Transverse colon (tissue), 4 donors: ENCODE results near the gene APIP. TPM values are rescaled to one million over a fixed set of nuclear protein-coding genes. Genes with fewer than 3 reads are reported as not detected.

Experiments
- DNase-seq: peaks from one replicate; pipeline ENCODE4 v3.0.0-alpha.2; 2019
- H3K27ac ChIP-seq, 4 donors: fragments of 200-600 bp; sonication (generic); 2 replicates each; pipeline ENCODE4 v1.5.1; 2016 to 2018; ENCODE audit warnings: inconsistent platforms in 4 of 4
- H3K27me3 ChIP-seq: fragments of 200-600 bp; sonication (generic); 2 replicates; pipeline ENCODE4 v1.5.1; 2017; ENCODE audit warnings: inconsistent platforms
- H3K36me3 ChIP-seq, 4 donors: fragments of 200-600 bp; sonication (generic); 2 replicates each; pipeline ENCODE4 v1.5.1; 2017 to 2019; ENCODE audit warnings: inconsistent platforms in 4 of 4
- H3K4me1 ChIP-seq, 4 donors: fragments of 200-600 bp; sonication (generic); 2 replicates each; pipeline ENCODE4 v1.5.1; 2017 to 2020; ENCODE audit warnings: inconsistent platforms in 4 of 4
- H3K4me3 ChIP-seq, 4 donors: fragments of 200-600 bp; sonication (generic); 1 replicate in 1 of 4; 2 replicates in 3 of 4; pipeline versions ENCODE4 v1.5.1 to v1.6.1; 2017 to 2019; ENCODE audit warnings: inconsistent platforms in 4 of 4
- H3K9me3 ChIP-seq, 2 donors: fragments of 200-600 bp; sonication (generic); 2 replicates each; pipeline ENCODE4 v1.5.1; 2017 to 2019; ENCODE audit warnings: inconsistent platforms in 2 of 2
- CTCF ChIP-seq, 5 experiments: fragments of 200-600 bp in 3 of 5; fragments of 450-650 bp in 2 of 5; sonication (generic) in 3 of 5; IDR thresholded peaks; 1 replicate in 2 of 5; 2 replicates in 3 of 5; pipeline ENCODE4 v1.5.1; 2016 to 2017; ENCODE audit warnings: antibody characterized with exemption in 5 of 5, inconsistent platforms in 3 of 5, mild to moderate bottlenecking in 2 of 5, moderate library complexity in 1 of 5
- EP300 ChIP-seq: sonication (generic); formaldehyde crosslinking; IDR thresholded peaks from one replicate; pipeline ENCODE4 v1.6.1; 2017; ENCODE audit warnings: antibody characterized with exemption, low read depth
- POLR2A ChIP-seq: fragments of 450-650 bp; IDR thresholded peaks from one replicate; pipeline ENCODE4 v1.6.1; 2016; ENCODE audit warnings: antibody characterized with exemption, mild to moderate bottlenecking, moderate library complexity
- POLR2AphosphoS5 ChIP-seq, 3 donors: sonication (generic); formaldehyde crosslinking; IDR thresholded peaks; one replicate each; pipeline ENCODE4 v1.6.1; 2016; ENCODE audit warnings: antibody characterized with exemption in 3 of 3
- WGBS, 2 donors: methylation state at CpG; one replicate each; pipeline ENCODE4 v1.1.5; 2018; ENCODE audit warnings: low coverage in 1 of 2; 5-methylcytosine and 5-hydroxymethylcytosine counted together
- in situ Hi-C, 4 donors: fragments of 200-750 bp; cut with MboI; loops; one replicate each; pipeline versions ENCODE4 v1.15.0 to v1.15.1; 2017; ENCODE audit warnings: low sequenced_read_pairs in 3 of 4, low pct_ligation_motif_present in 1 of 4, low pct_unique_long_range_greater_than_20kb in 1 of 4
- intact Hi-C: fragments of 100-400 bp; cut with DNase I; formaldehyde crosslinking; loops from one replicate; pipeline ENCODE4 v1.15.1; 2023; ENCODE audit warnings: low total_unique reads
- total RNA-seq, 4 donors: library from RNA; depleted of rRNA; stranded (reverse); fragments of >200 nt; gene quantifications; one replicate each; pipeline ENCODE4 v1.1.0, GENCODE V29; 2016

The APIP gene
- total RNA-seq, 4 donors from 2014 or later: 9.2 to 44.3 (median 14.6) TPM

- Histone ChIP-seq H3K9me3 (no peaks in the 10 kb centered on the region), H3K4me3 (no peak overlapping the region), H3K27ac (peak overlapping the region in 1 of 4 donors; percentile 1), H3K27me3 (no peaks in the 10 kb centered on the region), H3K4me1 (peaks cover 0 to 5% (median 0%) of the 10 kb centered on the region in 4 donors), H3K36me3 (no peaks in the 10 kb centered on the region)
- DNase-seq: peak; percentile 58
- intact Hi-C loops: no loop called here
- WGBS, 2 donors: 43 to 100% methylated on average over 1 to 4 of the region's 4 CpGs
- in situ Hi-C loops: no loop called here
- TF ChIP-seq POLR2AphosphoS5 (IDR thresholded peaks at IDR 0.05) (peak in 1 of 3 donors; percentile 27), POLR2A (no peak), CTCF (IDR thresholded peaks at IDR 0.05) (peak; percentile 42 to 71 (median 53))
These were observed 75.3 kb downstream of the APIP start for GRCh38 chr11:34840736-34841386.

GRCh38 chr11:34839969-34840368 lies 76.2 kb downstream of the APIP start:
- Histone ChIP-seq H3K4me1 (peaks cover 0 to 5% (median 0%) of the 10 kb centered on the region in 4 donors), H3K36me3 (no peaks in the 10 kb centered on the region), H3K9me3 (no peaks in the 10 kb centered on the region), H3K4me3 (no peak overlapping the region), H3K27me3 (no peaks in the 10 kb centered on the region), H3K27ac (no peak overlapping the region)
- TF ChIP-seq POLR2A: no peak
- TF ChIP-seq EP300: no peak
- TF ChIP-seq CTCF (IDR thresholded peaks at IDR 0.05): no peak
- no peak for TF ChIP-seq POLR2AphosphoS5 (IDR thresholded peaks at IDR 0.05)
- DNase-seq: no peak
- in situ Hi-C loops (no loop called here), intact Hi-C loops (no loop called here)
- WGBS, 2 donors: 94% methylated on average over 2 of the region's 2 CpGs; no CpG with 5 or more reads in 1 of the 2 donors

- no peak for DNase-seq
- Histone ChIP-seq H3K4me1 (peaks cover 0 to 5% (median 0%) of the 10 kb centered on the region in 4 donors), H3K4me3 (no peak overlapping the region), H3K27me3 (no peaks in the 10 kb centered on the region), H3K27ac (no peak overlapping the region), H3K9me3 (no peaks in the 10 kb centered on the region), H3K36me3 (no peaks in the 10 kb centered on the region)
- intact Hi-C loops (no loop called here), in situ Hi-C loops (no loop called here)
- TF ChIP-seq POLR2AphosphoS5 (IDR thresholded peaks at IDR 0.05) (no peak), CTCF (IDR thresholded peaks at IDR 0.05) (no peak), EP300 (no peak)
- WGBS, 2 donors: 70 to 100% methylated on average over 1 to 4 of the region's 4 CpGs
These were observed 79.0 kb downstream of the APIP start for GRCh38 chr11:34836958-34837856.

- Histone ChIP-seq H3K27me3 (no peaks in the 10 kb centered on the region), H3K4me3 (no peak overlapping the region), H3K36me3 (no peaks in the 10 kb centered on the region), H3K27ac (no peak overlapping the region), H3K4me1 (no peaks in the 10 kb centered on the region), H3K9me3 (no peaks in the 10 kb centered on the region)
- in situ Hi-C loops (no loop called here), intact Hi-C loops (no loop called here)
- DNase-seq: no peak
- no peak for TF ChIP-seq POLR2A
- no peak for TF ChIP-seq POLR2AphosphoS5 (IDR thresholded peaks at IDR 0.05)
- no peak for TF ChIP-seq CTCF (IDR thresholded peaks at IDR 0.05)
- TF ChIP-seq EP300: no peak
These were observed 82.6 kb downstream of the APIP start for GRCh38 chr11:34833602-34834001.
